HEK293 (cell line): Measurements from ENCODE around the gene GCK.
A peak's percentile ranks its signal among the peaks of the same experiment; 100 is the strongest.

Experiments
- CTCF ChIA-PET: fragments of 350-600 bp; formaldehyde crosslinking; extraction: SDS; loops from one replicate; lab custom pipeline; 2021; ENCODE audit warnings: antibody characterized with exemption; lab: Yijun Ruan, JAX
- POLR2A ChIA-PET: fragments of 300-600 bp; formaldehyde crosslinking; extraction: SDS; loops from one replicate; lab custom pipeline; 2020; ENCODE audit warnings: antibody characterized with exemption, inconsistent platforms; lab: Yijun Ruan, JAX
- H3K27ac ChIP-seq: fragments of 200-500 bp; sonication (Bioruptor generic); 2 replicates; pipeline ENCODE4 v1.5.1; 2014; ENCODE audit warnings: low read depth, low read length, control low read depth, inconsistent platforms; ENCODE audit errors: extremely low read depth
- H3K36me3 ChIP-seq, 2 experiments: fragments of 200-500 bp in 1 of 2; sonication (Bioruptor generic) in 1 of 2; 1 replicate in 1 of 2; 2 replicates in 1 of 2; pipeline ENCODE4 v1.5.1; 2014 to 2017; ENCODE audit warnings: inconsistent platforms in 2 of 2, low read length in 2 of 2; ENCODE audit not compliant: control insufficient read depth in 2 of 2, insufficient read depth in 1 of 2
- H3K4me1 ChIP-seq: fragments of 200-500 bp; sonication (Bioruptor generic); 2 replicates; pipeline ENCODE4 v1.5.1; 2014; ENCODE audit warnings: mild to moderate bottlenecking, low read length, inconsistent platforms; ENCODE audit not compliant: control insufficient read depth, insufficient read depth
- H3K4me3 ChIP-seq: 2 replicates; pipeline ENCODE4 v1.5.1; 2011; ENCODE audit warnings: low read depth, mild to moderate bottlenecking, control low read depth, low read length, moderate library complexity
- H3K9me3 ChIP-seq: fragments of 200-500 bp; sonication (Bioruptor generic); 2 replicates; pipeline ENCODE4 v1.5.1; 2014; ENCODE audit warnings: low read depth, low read length, inconsistent platforms; ENCODE audit not compliant: control insufficient read depth, insufficient read depth
- BCL11A ChIP-seq: fragments of 450-650 bp; formaldehyde crosslinking; IDR thresholded peaks from 2 replicates; pipeline ENCODE4 v1.5.1; 2016; ENCODE audit warnings: low read depth, missing biosample characterization, missing genetic modification characterization
- GLIS1 ChIP-seq: fragments of 450-650 bp; formaldehyde crosslinking; IDR thresholded peaks from 2 replicates; pipeline ENCODE4 v1.5.1; 2016; ENCODE audit warnings: missing biosample characterization, missing genetic modification characterization
- KLF1 ChIP-seq: fragments of 450-650 bp; formaldehyde crosslinking; IDR thresholded peaks from 2 replicates; pipeline ENCODE4 v1.5.1; 2016; ENCODE audit warnings: missing biosample characterization, missing genetic modification characterization
- PATZ1 ChIP-seq: fragments of 450-650 bp; formaldehyde crosslinking; IDR thresholded peaks from 2 replicates; pipeline ENCODE4 v1.5.1; 2016; ENCODE audit warnings: missing biosample characterization, missing genetic modification characterization
- SP3 ChIP-seq: fragments of 450-650 bp; formaldehyde crosslinking; IDR thresholded peaks from 2 replicates; pipeline ENCODE4 v1.5.1; 2016; ENCODE audit warnings: missing biosample characterization, missing genetic modification characterization
- TCF7L2 ChIP-seq: IDR thresholded peaks from 2 replicates; pipeline ENCODE4 v1.6.1; 2011; ENCODE audit warnings: low read depth, mild to moderate bottlenecking, inconsistent platforms, low read length, moderate library complexity, borderline replicate concordance
- ZBTB11 ChIP-seq: fragments of 450-650 bp; formaldehyde crosslinking; conservative IDR thresholded peaks from 2 replicates; pipeline ENCODE4 v1.5.1; 2016; ENCODE audit warnings: low read depth, missing biosample characterization, missing genetic modification characterization
- ZBTB26 ChIP-seq: fragments of 450-650 bp; formaldehyde crosslinking; optimal IDR thresholded peaks from 2 replicates; pipeline ENCODE3; 2016; ENCODE audit warnings: missing biosample characterization, mild to moderate bottlenecking, missing genetic modification characterization
- ZFP37 ChIP-seq: fragments of 450-650 bp; formaldehyde crosslinking; IDR thresholded peaks from 2 replicates; pipeline ENCODE4 v1.5.1; 2016; ENCODE audit warnings: missing biosample characterization, missing genetic modification characterization
- ZNF146 ChIP-seq: fragments of 450-650 bp; formaldehyde crosslinking; IDR thresholded peaks from 2 replicates; pipeline ENCODE4 v1.5.1; 2016; ENCODE audit warnings: missing biosample characterization, missing genetic modification characterization
- ZNF169 ChIP-seq: fragments of 450-650 bp; formaldehyde crosslinking; IDR thresholded peaks from 2 replicates; pipeline ENCODE4 v1.5.1; 2016; ENCODE audit warnings: missing biosample characterization, missing genetic modification characterization
- ZNF23 ChIP-seq: fragments of 450-650 bp; formaldehyde crosslinking; IDR thresholded peaks from 2 replicates; pipeline ENCODE4 v1.5.1; 2016; ENCODE audit warnings: missing biosample characterization, missing genetic modification characterization, borderline replicate concordance
- ZNF280C ChIP-seq: fragments of 450-650 bp; formaldehyde crosslinking; IDR thresholded peaks from 2 replicates; pipeline ENCODE4 v1.5.1; 2016; ENCODE audit warnings: missing biosample characterization, missing genetic modification characterization
- ZNF292 ChIP-seq: fragments of 450-650 bp; formaldehyde crosslinking; IDR thresholded peaks from 2 replicates; pipeline ENCODE4 v1.5.1; 2016; ENCODE audit warnings: low read depth, missing biosample characterization, missing genetic modification characterization, borderline replicate concordance
- ZNF324 ChIP-seq: fragments of 450-650 bp; formaldehyde crosslinking; IDR thresholded peaks from 2 replicates; pipeline ENCODE4 v1.5.1; 2016; ENCODE audit warnings: missing biosample characterization, missing genetic modification characterization
- ZNF48 ChIP-seq: fragments of 450-650 bp; formaldehyde crosslinking; IDR thresholded peaks from 2 replicates; pipeline ENCODE4 v1.5.1; 2016; ENCODE audit warnings: missing biosample characterization, missing genetic modification characterization
- ZNF501 ChIP-seq: fragments of 450-650 bp; formaldehyde crosslinking; IDR thresholded peaks from 2 replicates; pipeline ENCODE4 v1.5.1; 2016; ENCODE audit warnings: missing biosample characterization, missing genetic modification characterization
- ZNF639 ChIP-seq: fragments of 450-650 bp; formaldehyde crosslinking; IDR thresholded peaks from 2 replicates; pipeline ENCODE4 v1.5.1; 2016; ENCODE audit warnings: missing biosample characterization, missing genetic modification characterization
- ZNF76 ChIP-seq: fragments of 450-650 bp; formaldehyde crosslinking; IDR thresholded peaks from 2 replicates; pipeline ENCODE4; 2016; ENCODE audit warnings: low read depth, missing biosample characterization, missing genetic modification characterization, borderline replicate concordance
- ZNF768 ChIP-seq: fragments of 450-650 bp; formaldehyde crosslinking; IDR thresholded peaks from 2 replicates; pipeline ENCODE4 v1.5.1; 2018; ENCODE audit warnings: missing biosample characterization, mild to moderate bottlenecking, missing genetic modification characterization
- TF ChIP-seq, protein P1 (sequence below): fragments of 450-650 bp; formaldehyde crosslinking; IDR thresholded peaks from 2 replicates; pipeline ENCODE4 v1.5.1; 2016; ENCODE audit warnings: missing biosample characterization, missing genetic modification characterization

The GCK gene

DNA sequence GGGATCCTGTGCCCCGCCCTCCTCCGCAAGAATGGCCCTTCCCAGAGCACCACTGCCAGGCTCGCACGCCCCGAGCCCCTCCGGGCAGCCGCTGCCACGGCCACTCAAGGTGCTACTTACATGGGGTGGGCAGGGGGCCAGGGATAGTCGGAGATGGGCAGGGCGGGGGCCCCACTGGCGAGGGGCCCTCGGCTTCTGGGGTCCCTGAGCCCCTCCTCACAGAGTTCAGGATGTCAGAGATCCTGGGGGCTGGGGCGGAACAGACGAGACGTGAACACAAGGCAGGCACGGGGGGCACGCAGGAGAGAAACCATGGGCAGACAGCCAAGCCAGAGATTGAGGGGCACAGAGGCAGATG, 37.1 kb upstream of the GCK start (continued):
- TF ChIP-seq ZBTB26 (tag by site-specific recombination) = no peak
- no peak for TF ChIP-seq ZNF76 (tag by site-specific recombination)
- no peak for TF ChIP-seq ZFP37 (tag by site-specific recombination)
- no peak for TF ChIP-seq ZNF23 (tag by site-specific recombination)
- no peak for TF ChIP-seq BCL11A (tag by site-specific recombination)

DNA sequence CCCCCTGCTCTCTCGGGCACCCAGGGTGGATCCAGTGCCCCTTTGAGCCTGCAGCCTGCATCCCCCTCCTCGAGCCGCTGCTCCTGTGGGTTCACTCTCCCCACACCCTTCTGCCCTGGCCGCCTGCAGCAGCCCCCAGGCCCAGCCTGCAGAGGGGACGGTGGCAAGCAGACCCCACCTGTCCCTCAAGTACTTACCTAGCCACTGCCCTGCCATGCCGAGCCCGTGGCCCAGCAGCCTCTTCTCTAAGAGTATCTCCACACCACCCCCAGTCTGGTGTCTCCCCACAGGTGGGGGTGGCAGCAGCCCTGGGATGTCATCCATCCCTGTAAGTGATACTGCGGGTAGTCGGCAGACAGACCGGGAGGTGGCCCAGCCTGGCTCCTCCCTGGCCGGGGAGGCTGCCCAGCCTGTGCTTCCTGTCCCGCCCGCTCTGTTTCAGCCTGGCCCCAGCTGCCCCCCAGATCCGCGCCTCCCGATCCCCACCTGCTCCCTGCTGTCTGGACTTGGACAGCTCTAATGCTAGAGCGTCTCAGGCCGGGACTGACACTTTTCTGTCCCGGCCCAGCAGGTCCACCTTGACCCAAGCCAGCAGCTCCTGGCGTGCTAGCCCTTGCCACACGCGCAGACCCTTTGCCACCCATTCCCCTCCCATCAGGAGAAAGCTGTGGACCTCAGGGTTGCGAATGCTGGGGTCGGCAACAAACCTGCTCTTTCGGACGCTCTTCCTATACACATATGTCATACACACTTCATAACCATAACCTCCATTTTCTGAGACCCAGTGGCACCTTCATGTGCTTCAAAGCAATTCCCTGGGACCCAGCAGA, 36.5 kb upstream of the GCK start:
- POLR2A ChIA-PET = no interaction called here
- Histone ChIP-seq H3K9me3 (no peaks in the 10 kb centered on the region), H3K4me3 (no peak overlapping the region), H3K27ac (no peak overlapping the region), H3K36me3 (no peaks in the 10 kb centered on the region), H3K4me1 (no peaks in the 10 kb centered on the region; the same call in 1 of the 2 replicates)
- CTCF ChIA-PET = interaction anchor here (1.2 kb wide), 1 partner anchor 10 kb away, joined by 3 read pairs; no protein-coding TSS in a partner anchor
- TF ChIP-seq ZNF280C (tag by site-specific recombination) (no peak), ZNF501 (tag by site-specific recombination) (no peak), ZNF146 (no peak), ZNF292 (tag by site-specific recombination) (no peak), ZNF639 (tag by site-specific recombination) (no peak), GLIS1 (peak; percentile 62), TCF7L2 (no peak), ZNF48 (tag by site-specific recombination) (no peak), SP3 (tag by site-specific recombination) (no peak), ZNF768 (tag by site-specific recombination) (no peak), ZNF324 (no peak), PATZ1 (tag by site-specific recombination) (peak; percentile 39; the same call in 1 of the 2 replicates), ZBTB11 (tag by site-specific recombination) (no peak), KLF1 (peak; percentile 36; the same call in 1 of the 2 replicates), ZNF169 (tag by site-specific recombination) (no peak)
- TF ChIP-seq, protein P1, sequence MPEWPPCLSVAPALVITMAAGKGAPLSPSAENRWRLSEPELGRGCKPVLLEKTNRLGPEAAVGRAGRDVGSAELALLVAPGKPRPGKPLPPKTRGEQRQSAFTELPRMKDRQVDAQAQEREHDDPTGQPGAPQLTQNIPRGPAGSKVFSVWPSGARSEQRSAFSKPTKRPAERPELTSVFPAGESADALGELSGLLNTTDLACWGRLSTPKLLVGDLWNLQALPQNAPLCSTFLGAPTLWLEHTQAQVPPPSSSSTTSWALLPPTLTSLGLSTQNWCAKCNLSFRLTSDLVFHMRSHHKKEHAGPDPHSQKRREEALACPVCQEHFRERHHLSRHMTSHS (tag by site-specific recombination) = no peak
